ENCODE results near the gene CCNT2.

- TF ChIP-seq CTCF (optimal IDR thresholded peaks at IDR 0.05 in 1 of 3, IDR thresholded peaks at IDR 0.05 in 1 of 3, conservative IDR thresholded peaks at IDR 0.05 in 1 of 3; ENCODE audit: extremely low read depth in 1 of 3, insufficient read depth in 2 of 3, low read length in 3 of 3) (peak; percentile 93 to 96 (median 94)), EZH2 (IDR thresholded peaks at IDR 0.05; ENCODE audit: low read length) (no peak)
Observed at GRCh38 chr2:135004005-135004746, 85.6 kb downstream of the CCNT2 start.

All from keratinocyte (primary cell).